Natural killer cell (primary cell): ENCODE results near the gene XCR1. TPM values are rescaled to one million over a fixed set of nuclear protein-coding genes. Genes with fewer than 3 reads are reported as not detected.

Experiments
- ATAC-seq, 3 donors: fragments of 150-1000 bp in 2 of 3; fragments of 200-7000 bp in 1 of 3; cut with Tn5 transposase; 1 replicate in 1 of 3; 2 replicates in 2 of 3; pipeline ENCODE4 v1.10.0; 2021; ENCODE audit warnings: mild to moderate bottlenecking in 2 of 3, moderate library complexity in 2 of 3
- DNase-seq, 2 donors: peaks; one replicate each; pipeline versions ENCODE4 v3.0.0 to v3.0.0-alpha.2; 2013 to 2021; ENCODE audit warnings: mixed read lengths in 1 of 2
- H3K27ac ChIP-seq: one replicate; pipeline ENCODE4 v1.5.1; 2013; ENCODE audit warnings: mild to moderate bottlenecking, low read length
- H3K27me3 ChIP-seq: one replicate; pipeline ENCODE4 v1.6.1; 2013; ENCODE audit warnings: low read length; ENCODE audit not compliant: control insufficient read depth, insufficient read depth
- H3K36me3 ChIP-seq: one replicate; pipeline ENCODE4 v1.6.1; 2013; ENCODE audit warnings: low read length; ENCODE audit not compliant: control insufficient read depth, insufficient read depth
- H3K4me1 ChIP-seq: one replicate; pipeline ENCODE4 v1.6.1; 2013; ENCODE audit warnings: low read length; ENCODE audit not compliant: control insufficient read depth, insufficient read depth
- H3K4me3 ChIP-seq: one replicate; pipeline ENCODE4 v1.5.1; 2013; ENCODE audit warnings: low read length
- H3K9me3 ChIP-seq: one replicate; pipeline ENCODE4 v1.6.1; 2013; ENCODE audit warnings: low read length; ENCODE audit not compliant: control insufficient read depth, insufficient read depth
- H3K27ac Mint-ChIP-seq, 2 donors: one replicate each; pipeline ENCODE4 v1.8.0; 2022; ENCODE audit warnings: mild to moderate bottlenecking in 2 of 2, mixed read lengths in 2 of 2, moderate library complexity in 1 of 2
- H3K27me3 Mint-ChIP-seq, 2 donors: one replicate each; pipeline ENCODE4 v1.8.0; 2022; ENCODE audit warnings: low read depth in 2 of 2, mixed read lengths in 2 of 2
- H3K36me3 Mint-ChIP-seq: one replicate; pipeline ENCODE4 v1.8.0; 2022; ENCODE audit warnings: mixed read lengths
- H3K4me1 Mint-ChIP-seq, 2 donors: one replicate each; pipeline ENCODE4 v1.8.0; 2022; ENCODE audit warnings: mixed read lengths in 2 of 2
- H3K4me3 Mint-ChIP-seq: one replicate; pipeline ENCODE4 v1.8.0; 2022; ENCODE audit warnings: mild to moderate bottlenecking, moderate library complexity, mixed read lengths
- H3K9me3 Mint-ChIP-seq, 2 donors: one replicate each; pipeline ENCODE4 v1.8.0; 2022; ENCODE audit warnings: mixed read lengths in 2 of 2
- WGBS: methylation state at CpG from one replicate; pipeline ENCODE4 v1.1.7; 2013; ENCODE audit warnings: missing lambda C conversion rate; ENCODE audit not compliant: insufficient coverage; 5-methylcytosine and 5-hydroxymethylcytosine counted together
- intact Hi-C: fragments of 100-400 bp; cut with micrococcal nuclease; formaldehyde crosslinking; loops from one replicate; pipeline ENCODE4 v1.14.2; 2022
- total RNA-seq, 4 donors: library from RNA; stranded (reverse); fragments of 120-200 nt in 1 of 4; gene quantifications; one replicate each; pipeline versions ENCODE4 v1.2.3 to v1.2.4, GENCODE V29; 2013 to 2022
- TF ChIP-seq, protein P1 (sequence below): fragments of 200-600 bp; IDR thresholded peaks from one replicate; pipeline ENCODE4 v1.8.0; 2022; ENCODE audit warnings: antibody characterized with exemption

Gene XCR1
- total RNA-seq, 3 donors from 2014 or later (not counting 1 experiment from before 2014, with no cell fraction given), result 0.21 TPM; not detected in 2

DNA sequence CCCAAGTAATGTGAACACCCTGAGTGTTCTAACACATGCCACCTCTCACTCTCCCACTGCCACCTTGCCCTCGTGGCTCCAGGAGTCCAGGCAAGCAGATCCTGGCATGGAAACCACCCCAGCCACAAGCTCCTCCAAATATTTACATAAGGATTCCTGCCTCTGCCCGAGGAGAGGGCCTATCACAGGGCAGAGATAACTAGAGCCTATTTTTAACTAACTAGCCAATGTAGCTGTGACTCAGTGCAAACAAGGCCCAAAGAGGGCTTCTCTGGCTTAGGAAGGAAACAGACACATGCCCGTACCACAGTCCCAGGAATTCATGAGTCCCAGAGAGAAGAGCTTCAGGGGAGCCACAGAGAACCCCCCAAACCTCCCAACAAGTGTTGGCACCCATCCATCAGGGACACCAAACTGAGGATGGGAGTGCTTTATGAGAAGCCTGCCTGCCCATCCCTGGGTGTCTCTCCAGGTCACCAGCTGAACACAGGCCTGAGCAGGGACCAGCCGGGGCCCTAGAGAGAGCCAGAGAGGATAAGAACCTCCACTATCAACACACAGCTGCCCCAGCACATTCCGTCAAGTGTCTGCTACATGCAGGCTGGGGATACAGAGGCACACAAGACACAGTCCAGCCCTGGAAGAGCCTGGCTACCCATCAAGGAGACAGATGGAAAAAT is 40.8 kb downstream of the XCR1 start:
- no peaks in the 10 kb centered on the region for H3K27me3 ChIP-seq
- no peaks in the 10 kb centered on the region for H3K9me3 ChIP-seq
- no peak overlapping the region for H3K4me3 ChIP-seq
- no peaks in the 10 kb centered on the region for H3K27me3 Mint-ChIP-seq
- peaks cover 1% of the 10 kb centered on the region for H3K36me3 Mint-ChIP-seq
- H3K36me3 ChIP-seq, result peaks cover 28% of the 10 kb centered on the region
- H3K4me1 Mint-ChIP-seq, result peaks cover 41 to 51% of the 10 kb centered on the region in 2 donors
- H3K27ac ChIP-seq, result no peak overlapping the region
- H3K4me1 ChIP-seq, result peaks cover 49% of the 10 kb centered on the region
- TF ChIP-seq, protein P1, sequence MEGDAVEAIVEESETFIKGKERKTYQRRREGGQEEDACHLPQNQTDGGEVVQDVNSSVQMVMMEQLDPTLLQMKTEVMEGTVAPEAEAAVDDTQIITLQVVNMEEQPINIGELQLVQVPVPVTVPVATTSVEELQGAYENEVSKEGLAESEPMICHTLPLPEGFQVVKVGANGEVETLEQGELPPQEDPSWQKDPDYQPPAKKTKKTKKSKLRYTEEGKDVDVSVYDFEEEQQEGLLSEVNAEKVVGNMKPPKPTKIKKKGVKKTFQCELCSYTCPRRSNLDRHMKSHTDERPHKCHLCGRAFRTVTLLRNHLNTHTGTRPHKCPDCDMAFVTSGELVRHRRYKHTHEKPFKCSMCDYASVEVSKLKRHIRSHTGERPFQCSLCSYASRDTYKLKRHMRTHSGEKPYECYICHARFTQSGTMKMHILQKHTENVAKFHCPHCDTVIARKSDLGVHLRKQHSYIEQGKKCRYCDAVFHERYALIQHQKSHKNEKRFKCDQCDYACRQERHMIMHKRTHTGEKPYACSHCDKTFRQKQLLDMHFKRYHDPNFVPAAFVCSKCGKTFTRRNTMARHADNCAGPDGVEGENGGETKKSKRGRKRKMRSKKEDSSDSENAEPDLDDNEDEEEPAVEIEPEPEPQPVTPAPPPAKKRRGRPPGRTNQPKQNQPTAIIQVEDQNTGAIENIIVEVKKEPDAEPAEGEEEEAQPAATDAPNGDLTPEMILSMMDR, result no peak
- no peak overlapping the region for H3K4me3 Mint-ChIP-seq
- DNase-seq, result no peak
- ATAC-seq, result no peak
- 92% methylated on average over 5 of the region's 5 CpGs for WGBS
- H3K9me3 Mint-ChIP-seq, result no peaks in the 10 kb centered on the region
- peak overlapping the region in 1 of 2 donors; percentile 29 for H3K27ac Mint-ChIP-seq
- intact Hi-C loops, result no loop called here

DNA sequence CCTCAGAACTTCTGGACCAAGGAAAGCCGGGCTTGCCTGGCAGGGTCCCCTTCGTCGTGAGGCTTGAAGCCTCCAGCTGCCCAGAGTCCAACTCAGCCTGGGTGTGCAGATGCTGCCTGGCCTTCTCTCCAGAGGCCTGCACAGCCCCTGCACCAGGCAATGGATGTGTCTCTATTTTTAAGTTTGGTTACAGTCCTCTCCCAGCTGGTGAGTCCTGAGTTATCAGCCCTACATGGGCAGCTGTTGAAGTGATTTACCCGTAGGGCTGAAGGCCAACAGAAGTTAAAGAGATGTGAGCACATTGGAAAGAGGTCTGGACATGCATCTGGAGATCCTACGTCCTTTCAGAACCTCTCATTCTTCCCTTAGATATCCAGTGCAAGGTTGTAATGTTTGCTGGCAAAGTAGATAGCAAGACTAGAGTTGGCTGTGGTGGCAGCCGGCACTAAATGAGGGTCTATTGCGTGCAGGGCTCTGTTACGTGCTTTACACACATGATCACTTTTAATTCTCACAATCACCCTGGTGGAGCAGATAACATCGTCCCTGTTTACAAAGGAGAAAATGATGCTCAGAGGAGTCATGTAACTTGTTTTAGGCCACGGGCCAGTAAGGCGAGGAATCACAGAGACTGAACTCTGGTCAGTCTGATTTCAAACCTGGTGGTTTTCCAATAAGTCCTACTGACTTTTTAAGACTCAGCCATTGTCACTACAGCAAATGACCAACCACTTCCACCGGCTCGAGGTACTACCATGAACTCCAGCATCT is 41.6 kb downstream of the XCR1 start:
- H3K4me1 Mint-ChIP-seq, result peaks cover 38 to 48% of the 10 kb centered on the region in 2 donors
- H3K9me3 ChIP-seq, result no peaks in the 10 kb centered on the region
- ATAC-seq (no peak), DNase-seq (no peak)
- H3K27ac ChIP-seq, result no peak overlapping the region
- H3K9me3 Mint-ChIP-seq, result no peaks in the 10 kb centered on the region
- no peaks in the 10 kb centered on the region for H3K27me3 Mint-ChIP-seq
- H3K36me3 ChIP-seq, result peaks cover 35% of the 10 kb centered on the region
- H3K4me3 ChIP-seq, result no peak overlapping the region
- 96% methylated on average over 13 of the region's 13 CpGs for WGBS
- intact Hi-C loops, result no loop called here
- H3K4me3 Mint-ChIP-seq, result no peak overlapping the region
- H3K27ac Mint-ChIP-seq, result no peak overlapping the region
- no peaks in the 10 kb centered on the region for H3K27me3 ChIP-seq
- peaks cover 7% of the 10 kb centered on the region for H3K36me3 Mint-ChIP-seq
- TF ChIP-seq, protein P1, result no peak
- H3K4me1 ChIP-seq, result peaks cover 49% of the 10 kb centered on the region

DNA sequence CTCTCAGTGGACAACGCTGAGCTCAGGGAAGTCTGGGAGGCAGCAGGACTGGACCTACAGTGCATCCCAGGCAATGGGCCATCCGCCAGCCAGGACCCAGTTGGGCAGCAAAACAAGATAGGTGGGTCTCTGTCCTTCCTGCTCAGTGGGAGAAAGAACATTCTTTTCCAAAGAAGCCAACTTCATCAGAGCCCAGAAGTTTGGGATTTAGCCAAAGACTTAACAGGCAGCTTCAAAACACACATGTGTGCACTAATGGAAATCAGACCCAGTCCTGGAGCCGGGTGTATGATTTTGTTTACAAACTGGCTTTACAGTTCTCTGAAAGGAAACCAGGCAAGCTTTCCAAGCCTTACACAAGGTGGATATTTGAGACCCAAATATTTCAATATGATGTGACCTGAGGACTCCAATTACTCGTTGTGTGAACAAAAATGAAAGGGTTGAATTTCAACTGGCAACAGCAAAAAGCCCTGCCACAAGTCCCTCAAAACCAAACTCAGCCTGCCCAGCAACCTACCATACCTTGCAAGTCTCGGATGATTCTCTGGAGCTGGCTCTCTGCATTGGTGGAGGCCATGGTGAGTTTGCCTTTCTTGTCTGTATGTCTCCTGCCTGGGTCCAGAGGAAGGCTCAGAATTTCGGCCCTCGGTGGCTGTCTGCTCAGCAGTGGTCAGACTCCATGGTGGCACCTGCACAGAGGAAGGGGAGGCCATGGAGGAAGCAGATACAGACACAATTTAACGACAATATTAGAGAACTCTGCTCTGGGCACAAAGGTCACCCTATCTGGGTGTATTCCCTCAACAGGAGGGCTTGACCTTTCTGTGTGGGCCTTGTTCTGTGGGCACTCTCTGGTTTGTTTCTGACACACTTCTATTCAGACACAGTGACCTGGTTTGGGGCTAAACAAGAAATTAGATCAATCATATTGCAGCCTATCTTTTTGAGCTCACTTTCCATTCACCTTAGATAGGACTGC is 42.7 kb downstream of the XCR1 start:
- H3K36me3 Mint-ChIP-seq, result peaks cover 9% of the 10 kb centered on the region
- no peaks in the 10 kb centered on the region for H3K27me3 ChIP-seq
- peaks cover 43% of the 10 kb centered on the region for H3K36me3 ChIP-seq
- ATAC-seq (no peak), DNase-seq (no peak)
- WGBS, result 94% methylated on average over 8 of the region's 8 CpGs
- H3K9me3 Mint-ChIP-seq, result no peaks in the 10 kb centered on the region
- peaks cover 28 to 40% of the 10 kb centered on the region in 2 donors for H3K4me1 Mint-ChIP-seq
- no peaks in the 10 kb centered on the region for H3K9me3 ChIP-seq
- TF ChIP-seq, protein P1, result no peak
- H3K4me3 Mint-ChIP-seq, result no peak overlapping the region
- peaks cover 50% of the 10 kb centered on the region for H3K4me1 ChIP-seq
- no peaks in the 10 kb centered on the region for H3K27me3 Mint-ChIP-seq
- no peak overlapping the region for H3K27ac ChIP-seq
- H3K4me3 ChIP-seq, result no peak overlapping the region
- no peak overlapping the region for H3K27ac Mint-ChIP-seq
- intact Hi-C loops, result no loop called here
